Hematopoietic multipotent progenitor cell treated with erythropoietin and hydrocortisone succinate and interleukin-3 and kit ligand, for 15 days (in vitro differentiated cells): ENCODE results near the gene NRG3.

Source experiments
- DNase-seq: peaks from one replicate; pipeline ENCODE4 v3.0.0-alpha.2; 2015; ENCODE audit warnings: low spot score

The NRG3 gene

GRCh38 chr10:81884856-81885255 is 9.9 kb downstream of the NRG3 start:
- DNase-seq: no peak

GRCh38 chr10:81885491-81885890 is 10.5 kb downstream of the NRG3 start:
- DNase-seq: no peak

DNA sequence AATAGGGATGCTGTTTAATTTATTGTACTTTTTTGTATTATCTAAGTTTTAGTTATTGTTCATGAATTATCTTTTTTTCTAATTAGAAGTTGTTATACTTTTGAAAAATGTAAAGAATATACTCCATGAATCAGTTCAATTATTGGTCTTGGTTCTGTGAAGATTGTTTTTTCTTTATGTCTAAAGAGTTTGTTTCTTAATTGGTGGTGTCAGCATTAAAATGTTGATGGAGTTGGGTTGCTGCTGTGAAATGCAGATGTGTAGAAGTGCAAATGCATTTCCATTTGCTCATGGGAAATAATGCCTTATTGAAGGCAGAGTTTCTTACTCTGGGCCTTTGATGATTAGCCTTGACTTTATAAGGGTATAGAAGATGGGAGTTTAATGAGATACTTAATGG is 11.9 kb downstream of the NRG3 start:
- DNase-seq: no peak

DNA sequence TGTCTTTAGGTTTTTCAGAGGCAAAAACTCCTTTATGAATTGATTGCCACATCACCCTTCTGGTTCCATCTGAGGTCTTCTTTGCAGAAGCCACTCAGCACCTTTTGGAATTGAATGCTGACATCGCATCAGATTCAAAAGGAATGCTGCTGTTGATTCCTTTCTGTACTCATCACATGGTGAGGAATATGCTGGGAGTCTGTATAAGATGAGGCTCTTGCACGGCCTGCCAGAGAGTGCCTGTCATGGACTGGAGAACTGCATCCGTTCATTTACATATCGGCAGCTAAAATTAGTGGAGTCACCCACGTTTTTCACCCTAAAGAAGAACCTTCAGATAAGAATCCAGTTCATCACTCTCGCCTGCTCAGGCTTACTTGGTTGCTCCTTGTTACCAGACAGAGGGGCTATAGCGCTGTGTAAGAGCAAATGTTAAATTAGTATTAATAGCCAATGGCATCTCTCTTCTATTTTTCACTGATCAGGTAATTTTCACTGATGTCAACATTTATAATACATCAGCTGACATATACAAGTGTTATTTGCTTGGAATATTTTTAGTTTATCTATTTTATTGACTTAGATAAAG is 14.3 kb downstream of the NRG3 start:
- DNase-seq: no peak

- no peak for DNase-seq
Measured at GRCh38 chr10:81894616-81895015, 19.6 kb downstream of the NRG3 start.

DNA sequence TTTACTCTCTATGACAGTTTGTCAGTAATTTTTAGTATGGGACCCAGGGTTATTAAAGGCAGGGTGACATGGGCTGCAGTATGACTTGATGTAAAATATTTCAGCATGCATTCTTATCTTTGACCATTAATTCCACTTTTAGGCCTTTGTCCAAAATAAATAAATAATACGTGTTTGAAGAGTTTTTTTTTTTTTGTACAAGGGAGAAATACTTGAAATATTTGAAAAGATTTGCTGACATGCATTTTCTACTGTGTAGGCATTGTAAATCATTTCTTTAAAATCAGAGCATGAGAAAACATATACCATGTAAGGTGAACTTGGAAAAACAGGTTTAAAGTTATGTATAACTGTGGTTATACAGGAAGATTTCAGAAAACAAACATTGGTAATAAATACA is 23.5 kb downstream of the NRG3 start:
- no peak for DNase-seq

DNA sequence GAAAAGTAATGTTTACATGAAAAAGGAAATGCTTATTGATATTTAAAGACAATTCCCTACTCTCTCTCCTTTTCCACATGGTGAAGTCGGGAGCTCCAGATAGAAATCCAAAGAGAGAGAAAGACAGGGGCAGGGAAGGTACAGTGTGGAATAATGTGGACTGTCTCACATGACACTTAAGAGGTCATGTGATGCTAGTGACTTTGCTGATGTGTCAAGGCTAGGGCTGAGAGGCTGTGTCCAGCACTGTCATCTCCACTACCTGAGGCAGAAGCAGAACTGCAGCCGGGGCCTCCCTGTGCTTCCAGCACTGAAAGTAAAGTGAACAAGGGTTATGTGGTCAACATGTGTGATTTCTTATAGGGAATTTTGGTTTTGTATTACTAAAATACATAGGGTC is 26.0 kb downstream of the NRG3 start:
- no peak for DNase-seq

DNA sequence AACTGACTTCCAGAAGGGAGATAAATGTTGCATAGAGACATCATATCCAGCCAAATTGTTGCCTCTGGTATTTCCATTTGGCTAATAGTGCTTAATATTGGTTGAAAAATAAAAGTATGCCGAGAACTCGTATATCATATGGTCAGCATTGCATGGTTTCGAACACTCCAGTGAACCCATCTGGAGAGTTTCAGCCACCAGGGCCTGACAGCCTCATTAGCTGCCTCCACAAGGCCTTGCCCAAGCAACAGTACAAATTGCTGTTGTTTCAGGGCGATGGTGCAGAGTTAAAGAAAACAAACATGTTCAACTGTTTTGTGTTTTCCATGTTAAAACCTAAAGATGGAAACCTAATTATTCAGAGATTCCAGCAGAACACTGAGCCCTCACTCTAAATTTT is 28.5 kb downstream of the NRG3 start:
- no peak for DNase-seq

DNA sequence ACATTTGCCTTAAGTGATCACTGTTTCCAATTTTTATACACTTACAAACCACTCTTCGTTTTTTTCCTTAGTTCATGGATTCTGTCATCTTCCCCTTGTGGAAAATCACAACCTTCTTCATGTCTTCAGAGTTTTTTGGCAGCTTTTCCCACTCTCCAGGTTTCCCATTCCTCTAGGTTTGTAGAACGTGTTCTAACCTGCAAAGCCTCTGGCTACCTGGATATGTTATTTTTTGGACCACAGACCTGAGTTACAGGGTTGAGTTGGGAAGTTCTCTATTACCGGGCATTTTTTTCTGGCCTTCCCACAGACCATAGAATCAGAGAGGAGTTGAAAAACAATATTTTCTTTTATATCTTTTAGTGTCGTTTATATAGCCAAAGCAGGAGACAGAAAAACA is 30.2 kb downstream of the NRG3 start:
- no peak for DNase-seq

GRCh38 chr10:81909453-81909852 is 34.5 kb downstream of the NRG3 start:
- no peak for DNase-seq

GRCh38 chr10:81911328-81911727 is 36.3 kb downstream of the NRG3 start:
- DNase-seq: no peak

DNA sequence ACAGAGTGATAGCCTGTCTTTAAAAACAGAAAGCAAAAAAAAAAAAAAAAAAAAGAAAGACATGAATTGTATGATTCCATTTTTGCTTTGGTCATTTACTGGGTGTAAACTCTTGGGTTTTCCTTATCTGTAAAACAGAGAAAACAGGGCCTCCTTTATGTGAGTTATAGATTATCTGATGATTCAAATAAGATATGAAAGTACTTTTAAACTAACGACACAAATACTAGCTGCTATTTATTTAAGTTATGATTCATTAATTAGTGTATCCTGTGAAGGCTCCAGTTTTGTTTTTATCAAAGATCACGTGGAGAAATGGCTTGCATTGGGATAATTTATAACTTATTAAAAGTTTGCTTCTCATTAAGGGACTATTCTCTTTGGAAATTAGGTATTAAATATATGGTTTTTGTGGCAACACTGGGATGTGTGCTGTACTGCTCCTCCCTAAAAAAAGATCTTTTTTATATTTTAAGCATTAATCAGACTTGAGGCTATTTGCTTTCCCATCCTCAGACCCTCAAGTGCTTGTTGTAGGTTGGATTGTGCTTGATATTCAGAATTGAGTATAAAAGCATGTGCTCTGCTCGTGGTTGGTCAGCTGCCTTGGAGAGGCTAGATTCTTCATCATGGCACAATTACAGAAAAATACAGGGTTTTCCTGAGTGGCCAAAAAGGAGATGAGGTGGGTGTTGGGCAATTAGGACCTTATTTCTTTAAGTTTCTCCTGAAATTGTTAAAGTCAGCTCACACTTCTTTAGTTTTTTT is 39.9 kb downstream of the NRG3 start:
- no peak for DNase-seq

- DNase-seq: no peak
Measured at GRCh38 chr10:81915504-81915897, 40.5 kb downstream of the NRG3 start.

- DNase-seq: no peak
Measured at GRCh38 chr10:81917666-81918065, 42.7 kb downstream of the NRG3 start.

DNA sequence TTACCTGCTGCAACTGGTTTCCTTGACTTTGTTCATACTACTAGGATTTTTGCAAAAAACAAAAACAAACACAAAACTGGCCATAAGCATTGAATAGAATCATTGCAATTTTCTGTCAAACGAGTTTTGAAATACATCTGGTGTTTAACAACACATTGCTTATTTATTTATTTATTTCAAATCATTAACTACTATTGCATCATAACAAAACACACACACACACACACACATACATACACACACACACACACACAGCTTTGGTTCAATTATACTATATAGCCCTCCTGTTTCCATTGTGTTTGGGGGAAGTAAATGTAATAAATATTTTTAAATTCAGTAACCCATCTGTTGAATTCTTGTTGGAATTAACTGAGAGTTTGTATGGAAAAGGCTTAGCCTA is 43.8 kb downstream of the NRG3 start:
- DNase-seq: no peak

GRCh38 chr10:81920213-81920829 is 45.3 kb downstream of the NRG3 start:
- peak; percentile 2 for DNase-seq

GRCh38 chr10:81928119-81928518 is 53.1 kb downstream of the NRG3 start:
- DNase-seq: no peak

DNA sequence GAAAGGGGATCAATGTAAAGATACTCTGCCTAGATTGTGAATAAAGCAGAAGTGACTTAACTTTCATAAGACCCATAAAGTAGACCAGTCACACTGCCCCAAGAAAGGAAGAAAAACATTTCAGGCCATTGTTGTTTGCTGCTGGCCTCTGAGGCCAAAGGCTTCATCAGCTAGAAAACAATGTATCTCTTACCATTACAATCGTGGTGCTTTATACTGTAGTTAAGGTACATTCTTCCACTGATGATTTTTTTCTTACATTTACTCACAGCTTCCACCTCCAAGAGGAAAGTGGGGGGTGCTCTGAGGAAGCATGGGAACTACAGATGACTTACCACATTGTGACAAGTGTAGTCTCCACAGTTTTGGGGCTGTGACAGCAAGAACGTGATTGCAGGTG is 68.6 kb downstream of the NRG3 start:
- no peak for DNase-seq

DNA sequence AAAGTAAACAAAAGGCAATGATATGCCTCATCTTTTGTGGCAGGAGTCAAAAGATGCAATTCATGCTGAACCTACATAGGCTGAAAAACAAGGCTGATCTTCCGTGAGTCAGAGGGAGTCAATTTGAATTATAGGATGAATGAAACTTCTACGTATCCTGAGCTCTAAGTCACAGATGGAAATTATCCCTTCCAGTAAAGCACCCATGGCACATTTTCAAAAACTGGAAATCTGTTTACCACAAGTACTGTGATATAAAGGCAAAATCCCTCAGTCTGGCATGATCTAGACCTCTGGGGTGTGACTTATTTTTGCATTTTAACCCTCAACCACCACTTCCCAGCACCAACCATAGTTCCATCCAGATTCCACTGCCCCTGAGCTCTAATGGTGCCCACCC is 69.6 kb downstream of the NRG3 start:
- DNase-seq: no peak

DNA sequence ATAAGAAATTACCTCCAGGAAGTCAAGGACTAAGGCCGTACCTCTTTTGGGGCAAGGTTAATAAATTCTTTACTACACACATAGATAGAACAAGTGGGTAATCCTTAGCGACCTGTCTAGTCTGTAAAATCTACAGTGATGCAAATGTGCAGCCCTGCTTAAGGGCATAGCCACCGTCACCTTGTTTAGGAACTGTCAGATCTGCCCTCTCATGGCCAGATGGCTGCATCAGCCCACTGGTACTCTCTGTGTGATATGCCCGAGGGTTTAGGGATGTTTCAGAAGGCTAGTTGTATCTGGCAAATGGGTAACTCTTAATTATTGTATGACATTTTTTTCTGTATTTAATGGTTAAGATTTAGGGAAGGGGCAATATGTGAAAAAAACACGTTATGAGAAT is 74.3 kb downstream of the NRG3 start:
- no peak for DNase-seq

DNA sequence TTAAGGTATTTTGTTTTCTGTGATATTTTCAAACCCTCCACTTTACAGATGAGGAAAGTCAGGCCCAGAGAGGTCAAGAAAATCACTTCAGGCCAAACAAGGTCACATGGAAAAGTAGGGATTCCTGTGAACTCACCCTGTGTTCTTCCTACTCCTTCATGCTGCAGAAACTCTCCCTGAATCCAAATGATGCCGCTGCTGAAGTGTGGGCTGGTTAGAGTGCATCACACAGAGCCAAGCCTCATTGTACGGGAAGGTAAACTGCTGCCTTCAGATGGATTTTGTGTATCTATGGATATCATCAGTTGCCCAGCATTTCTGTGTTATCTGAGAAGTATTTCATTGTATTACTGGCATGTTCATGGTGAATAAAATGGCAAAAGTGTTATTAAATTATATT is 75.4 kb downstream of the NRG3 start:
- DNase-seq: no peak

DNA sequence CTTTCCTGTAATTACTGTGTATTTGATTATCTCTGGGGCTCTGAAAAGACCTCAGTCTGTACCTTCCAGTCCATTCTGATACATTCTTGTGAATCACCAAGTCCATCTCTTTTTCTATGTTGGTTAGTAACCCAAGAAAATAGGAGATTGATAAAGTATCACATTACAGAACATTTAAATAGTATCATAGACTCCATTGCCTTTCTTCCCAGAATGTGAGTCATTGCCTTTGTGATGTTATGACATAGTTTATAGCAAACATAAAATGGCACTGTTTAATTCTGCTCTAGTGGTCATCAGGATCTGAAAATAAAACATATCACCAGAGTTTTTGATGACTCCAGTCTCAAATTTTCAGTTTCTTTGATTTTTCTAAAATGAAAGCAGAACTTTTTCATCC is 78.4 kb downstream of the NRG3 start:
- no peak for DNase-seq

GRCh38 chr10:81957976-81958375 is 83.0 kb downstream of the NRG3 start:
- DNase-seq: no peak

DNA sequence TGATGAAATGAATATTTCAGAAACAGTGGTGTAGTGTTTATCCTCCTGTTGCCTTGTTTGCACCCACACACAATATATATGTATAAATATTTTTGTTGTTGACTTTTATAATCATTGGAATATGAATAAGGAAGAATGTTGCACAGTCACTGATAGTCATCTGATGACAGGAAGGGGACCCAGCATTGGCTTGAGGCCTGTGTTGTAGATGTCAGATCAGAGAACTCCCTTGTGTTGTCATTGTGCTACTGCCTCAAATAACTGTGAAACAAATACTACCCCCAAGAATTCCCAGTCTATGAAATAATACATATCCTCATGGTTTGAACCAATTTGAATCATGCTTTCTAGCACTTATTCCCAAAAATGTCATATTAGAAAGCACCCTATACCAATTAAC is 84.0 kb downstream of the NRG3 start:
- DNase-seq: no peak
